Liver (tissue), 9 donors: ENCODE measurements around the gene CILP. TPM values are rescaled to one million over a fixed set of nuclear protein-coding genes. Genes with fewer than 3 reads are reported as not detected.

ENCODE experiments used
- DNase-seq: peaks from one replicate; pipeline ENCODE4 v3.0.0-alpha.2; 2017; ENCODE audit warnings: low spot score
- H3K27ac ChIP-seq, 2 donors: one replicate each; pipeline ENCODE4 v1.7.0; 2013; ENCODE audit warnings: inconsistent platforms in 2 of 2, low read length in 2 of 2, control low read depth in 1 of 2, low read depth in 1 of 2, mild to moderate bottlenecking in 1 of 2
- H3K27me3 ChIP-seq, 4 donors: one replicate each; pipeline versions ENCODE4 v1.6.1 to v1.7.0; 2013; ENCODE audit warnings: low read length in 3 of 4, inconsistent platforms in 1 of 4, mild to moderate bottlenecking in 1 of 4, moderate library complexity in 1 of 4; ENCODE audit not compliant: control insufficient read depth in 4 of 4, insufficient read depth in 4 of 4
- H3K36me3 ChIP-seq, 4 donors: one replicate each; pipeline versions ENCODE4 v1.6.1 to v1.7.0; 2013; ENCODE audit warnings: low read length in 3 of 4, mild to moderate bottlenecking in 3 of 4, low read depth in 1 of 4, moderate library complexity in 1 of 4; ENCODE audit not compliant: control insufficient read depth in 4 of 4, insufficient read depth in 3 of 4
- H3K4me1 ChIP-seq, 4 donors: one replicate each; pipeline versions ENCODE4 v1.6.1 to v1.7.0; 2013; ENCODE audit warnings: low read length in 3 of 4, mild to moderate bottlenecking in 3 of 4, moderate library complexity in 1 of 4; ENCODE audit not compliant: control insufficient read depth in 4 of 4, insufficient read depth in 4 of 4
- H3K4me3 ChIP-seq, 3 donors: one replicate each; pipeline versions ENCODE4 v1.6.1 to v1.7.0; 2013; ENCODE audit warnings: low read length in 3 of 3, control low read depth in 1 of 3, low read depth in 1 of 3, mild to moderate bottlenecking in 1 of 3
- H3K9ac ChIP-seq, 2 donors: one replicate each; pipeline ENCODE4 v1.7.0; 2013; ENCODE audit warnings: low read length in 2 of 2, mild to moderate bottlenecking in 2 of 2, moderate library complexity in 2 of 2, control low read depth in 1 of 2, low read depth in 1 of 2
- H3K9me3 ChIP-seq, 4 donors: one replicate each; pipeline versions ENCODE4 v1.6.1 to v1.7.0; 2013; ENCODE audit warnings: low read length in 3 of 4; ENCODE audit not compliant: control insufficient read depth in 4 of 4
- ATF3 ChIP-seq: IDR thresholded peaks from 2 replicates; pipeline ENCODE4 v1.6.1; 2016; ENCODE audit warnings: antibody characterized with exemption
- CTCF ChIP-seq: fragments of 150-350 bp; IDR thresholded peaks from 2 replicates; pipeline ENCODE4 v1.5.1; 2017; ENCODE audit warnings: improper control_type of control experiment, low read depth, low read length; ENCODE audit not compliant: missing input control
- EGR1 ChIP-seq, 2 donors: IDR thresholded peaks; 2 replicates each; pipeline ENCODE4 v1.6.1; 2016 to 2018; ENCODE audit warnings: antibody characterized with exemption in 2 of 2, low read depth in 2 of 2
- FOXA1 ChIP-seq: IDR thresholded peaks from 2 replicates; pipeline ENCODE4 v1.6.1; 2016; ENCODE audit warnings: antibody characterized with exemption
- FOXA2 ChIP-seq: IDR thresholded peaks from 2 replicates; pipeline ENCODE4 v1.6.1; 2016; ENCODE audit warnings: antibody characterized with exemption
- GABPA ChIP-seq, 2 donors: IDR thresholded peaks in 1 of 2; conservative IDR thresholded peaks in 1 of 2; 2 replicates each; pipeline ENCODE4 v1.6.1; 2016; ENCODE audit warnings: antibody characterized with exemption in 2 of 2, mild to moderate bottlenecking in 1 of 2, moderate library complexity in 1 of 2
- HNF4A ChIP-seq, 2 donors: conservative IDR thresholded peaks; 2 replicates each; pipeline ENCODE4 v1.6.1; 2016; ENCODE audit warnings: antibody characterized with exemption in 2 of 2, mild to moderate bottlenecking in 2 of 2
- HNF4G ChIP-seq: IDR thresholded peaks from 2 replicates; pipeline ENCODE4 v1.6.1; 2016; ENCODE audit warnings: antibody characterized with exemption
- JUND ChIP-seq, 2 donors: IDR thresholded peaks; 2 replicates each; pipeline ENCODE4 v1.6.1; 2016; ENCODE audit warnings: antibody characterized with exemption in 2 of 2
- MAX ChIP-seq: IDR thresholded peaks from 2 replicates; pipeline ENCODE4 v1.6.1; 2016; ENCODE audit warnings: antibody characterized with exemption
- NR2F2 ChIP-seq: IDR thresholded peaks from 2 replicates; pipeline ENCODE4 v1.6.1; 2016; ENCODE audit warnings: antibody characterized with exemption
- RAD21 ChIP-seq, 2 donors: IDR thresholded peaks; 2 replicates each; pipeline ENCODE4 v1.6.1; 2016; ENCODE audit warnings: antibody characterized with exemption in 2 of 2, mild to moderate bottlenecking in 2 of 2
- REST ChIP-seq: IDR thresholded peaks from 2 replicates; pipeline ENCODE4 v1.6.1; 2016; ENCODE audit warnings: antibody characterized with exemption, mild to moderate bottlenecking
- RXRA ChIP-seq, 2 donors: IDR thresholded peaks; 2 replicates each; pipeline ENCODE4 v1.6.1; 2017 to 2018; ENCODE audit warnings: antibody characterized with exemption in 2 of 2, mild to moderate bottlenecking in 1 of 2
- SP1 ChIP-seq: IDR thresholded peaks from 2 replicates; pipeline ENCODE4 v1.6.1; 2018; ENCODE audit warnings: antibody characterized with exemption, mild to moderate bottlenecking
- TAF1 ChIP-seq: conservative IDR thresholded peaks from 2 replicates; pipeline ENCODE4 v1.6.1; 2016; ENCODE audit warnings: antibody characterized with exemption, mild to moderate bottlenecking
- YY1 ChIP-seq: IDR thresholded peaks from 2 replicates; pipeline ENCODE4 v1.6.1; 2016; ENCODE audit warnings: antibody characterized with exemption, mild to moderate bottlenecking
- ZBTB33 ChIP-seq: IDR thresholded peaks from 2 replicates; pipeline ENCODE4 v1.6.1; 2016; ENCODE audit warnings: antibody characterized with exemption
- WGBS: extraction: QIAGEN DNeasy Blood & Tissue Kit; methylation state at CpG from one replicate; pipeline ENCODE4 v1.1.7; 2013; 5-methylcytosine and 5-hydroxymethylcytosine counted together
- polyA plus RNA-seq, 2 donors: library from polyadenylated mRNA; stranded (reverse) in 1 of 2; unstranded in 1 of 2; fragments of 200-250 nt in 1 of 2; fragments of >200 nt in 1 of 2; fragmentation: Nextera tagmentation in 1 of 2; extraction: Ambion mirVana in 1 of 2; gene quantifications; one replicate each; pipeline versions ENCODE4 v1.2.1 to v1.2.3, GENCODE V29; 2013 to 2015
- total RNA-seq, 2 donors: library from RNA; depleted of rRNA; stranded (reverse); fragments of >200 nt; gene quantifications; one replicate each; pipeline ENCODE4 v1.2.3, GENCODE V29; 2014
- donor health status: healthy.
- donor health status: healthy.
- donor health status: healthy.
- donor health status: healthy.
- donor health status: healthy.

CILP gene
- total and polyA plus RNA-seq, 4 donors: 0.28 to 2.6 (median 0.44) TPM

GRCh38 chr15:65147902-65148301, 63.4 kb downstream of the CILP start:
- no peak for TF ChIP-seq ATF3
- TF ChIP-seq YY1: no peak
- TF ChIP-seq SP1: no peak
- TF ChIP-seq JUND (IDR thresholded peaks at IDR 0.05): no peak
- no peak for TF ChIP-seq FOXA2
- TF ChIP-seq MAX: no peak
- TF ChIP-seq HNF4A (conservative IDR thresholded peaks at IDR 0.05): no peak
- no peak for TF ChIP-seq FOXA1
- no peak for TF ChIP-seq RAD21 (IDR thresholded peaks at IDR 0.05)
- TF ChIP-seq NR2F2: no peak
- TF ChIP-seq TAF1: no peak
- no peak for TF ChIP-seq HNF4G
- TF ChIP-seq ZBTB33: no peak
- TF ChIP-seq GABPA (IDR thresholded peaks at IDR 0.05 in 1 of 2, conservative IDR thresholded peaks at IDR 0.05 in 1 of 2): no peak
- TF ChIP-seq RXRA (IDR thresholded peaks at IDR 0.05): no peak
- no peak for TF ChIP-seq CTCF
- no peak for TF ChIP-seq EGR1 (IDR thresholded peaks at IDR 0.05; ENCODE audit: low read depth in 2 of 2)
- TF ChIP-seq REST: no peak
- Histone ChIP-seq H3K36me3 (peaks cover 4 to 37% (median 24%) of the 10 kb centered on the region in 4 donors), H3K9me3 (no peaks in the 10 kb centered on the region), H3K27me3 (no peaks in the 10 kb centered on the region), H3K4me1 (peaks cover 0 to 6% (median 2%) of the 10 kb centered on the region in 4 donors), H3K27ac (no peak overlapping the region), H3K9ac (no peak overlapping the region), H3K4me3 (no peak overlapping the region)
- no peak for DNase-seq
- WGBS: 65% methylated on average over 3 of the region's 3 CpGs
